OCI-M1 (cell line): ENCODE measurements around the gene FERMT2.

ENCODE experiments used
- DNase-seq: peaks from one replicate; lab custom pipeline; 2025; lab: John Stamatoyannopoulos, UW

FERMT2 gene

DNA sequence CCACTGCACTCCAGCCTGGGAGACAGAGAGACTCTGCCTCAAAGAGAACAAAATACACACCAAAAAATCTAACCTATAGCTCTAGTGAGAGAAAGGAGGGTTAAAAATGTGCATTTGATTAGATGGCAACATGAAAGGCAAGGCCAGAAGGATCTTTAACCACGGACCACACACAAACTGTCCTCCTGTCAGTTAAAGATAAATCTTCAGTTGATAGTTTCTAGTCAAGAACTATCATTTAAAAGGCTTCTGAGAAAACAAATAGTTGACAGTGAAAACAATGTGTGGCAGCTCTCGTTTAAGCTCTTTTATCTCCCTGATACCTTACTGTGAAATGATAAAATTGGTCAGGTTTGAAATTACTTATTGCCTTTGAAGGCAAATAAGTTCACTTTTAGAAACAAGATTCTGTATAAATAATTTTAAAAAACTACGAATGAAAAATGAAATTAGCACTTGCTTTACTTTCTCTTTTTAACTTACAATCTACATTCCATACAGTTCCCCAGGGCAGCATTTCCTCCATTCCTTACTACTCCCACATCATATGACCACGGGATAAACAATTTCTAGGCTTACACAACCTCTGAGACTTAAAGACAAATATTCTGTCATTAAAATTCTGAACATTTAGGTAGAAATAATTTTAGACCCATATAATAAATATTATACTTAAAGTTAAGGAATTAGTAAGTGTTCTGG is 88.1 kb downstream of the FERMT2 start:
- peak; percentile 48 for DNase-seq

DNA sequence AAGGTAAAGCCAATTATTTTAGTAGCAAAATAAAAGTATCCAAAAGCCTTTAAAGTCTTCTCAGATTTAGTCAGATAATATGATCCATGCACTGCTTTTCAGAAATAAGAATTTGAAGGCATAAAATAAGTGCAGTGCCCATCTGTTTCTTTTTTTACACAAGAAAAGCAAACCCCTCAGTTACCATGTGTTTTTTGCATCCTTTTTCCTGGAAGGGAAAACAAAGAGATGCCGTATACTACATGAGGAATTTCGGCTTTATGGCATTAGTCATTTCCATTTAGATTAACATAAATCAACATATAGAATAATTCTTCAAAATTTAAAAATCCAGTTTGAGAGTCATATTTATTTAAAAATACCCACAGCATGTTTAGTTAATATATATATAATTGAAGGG is 89.4 kb downstream of the FERMT2 start:
- DNase-seq, result no peak

DNA sequence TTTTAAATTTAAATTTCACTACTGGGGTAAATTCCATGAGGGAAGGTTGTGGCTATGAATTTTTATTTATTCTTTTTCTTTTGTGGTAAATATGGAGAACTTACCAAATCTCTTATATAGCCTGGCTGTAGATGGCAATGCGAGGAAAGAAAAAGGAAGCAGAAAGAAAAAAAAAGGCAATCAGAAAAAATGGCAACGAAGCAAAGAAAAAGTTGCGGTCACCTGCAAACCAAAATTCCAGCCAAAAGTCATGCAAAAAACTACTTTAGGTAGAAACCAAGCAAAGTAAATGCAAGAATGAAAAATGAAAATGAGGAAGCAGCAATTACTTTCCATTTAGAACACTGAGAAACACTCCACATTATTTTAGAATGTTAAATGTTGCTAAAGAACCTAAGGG is 89.9 kb downstream of the FERMT2 start:
- DNase-seq, result peak; percentile 4

DNA sequence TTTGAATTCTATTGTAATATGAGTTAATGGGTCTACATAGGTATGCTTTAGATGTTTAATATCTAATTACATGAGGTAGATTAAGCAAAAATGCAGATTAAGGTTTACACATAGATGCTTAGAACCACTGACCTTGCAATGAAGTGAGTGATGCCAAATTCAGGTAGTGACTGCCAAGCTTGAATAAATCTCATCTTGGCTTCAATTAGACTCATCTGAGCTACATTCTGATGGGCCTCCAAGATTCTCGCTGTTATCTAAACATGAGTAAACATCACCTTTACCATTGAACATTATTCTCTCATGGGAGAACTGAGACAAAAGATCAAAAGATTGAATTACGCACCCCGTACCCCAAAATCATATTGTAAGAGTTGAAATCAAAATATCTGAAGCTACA is 90.6 kb downstream of the FERMT2 start:
- DNase-seq, result no peak

DNA sequence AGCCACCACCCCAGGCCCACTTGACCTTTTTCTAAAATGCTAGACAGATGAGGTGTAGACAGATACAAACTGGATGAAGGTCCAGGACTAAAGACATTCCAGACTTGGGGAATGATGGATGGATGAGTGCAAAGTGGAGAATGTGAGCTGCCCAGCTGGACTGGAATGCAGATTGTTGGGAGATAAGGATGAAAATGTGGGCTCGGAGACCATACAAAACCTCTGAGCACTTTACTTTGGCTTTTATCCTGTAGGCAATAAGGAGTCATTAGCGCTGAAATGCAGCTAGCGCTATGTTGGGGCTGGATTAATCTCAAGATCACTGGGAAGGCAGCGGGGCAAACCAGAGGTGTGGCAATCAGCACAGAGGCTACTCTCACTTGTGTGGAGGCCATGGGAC is 94.7 kb downstream of the FERMT2 start:
- DNase-seq, result no peak

DNA sequence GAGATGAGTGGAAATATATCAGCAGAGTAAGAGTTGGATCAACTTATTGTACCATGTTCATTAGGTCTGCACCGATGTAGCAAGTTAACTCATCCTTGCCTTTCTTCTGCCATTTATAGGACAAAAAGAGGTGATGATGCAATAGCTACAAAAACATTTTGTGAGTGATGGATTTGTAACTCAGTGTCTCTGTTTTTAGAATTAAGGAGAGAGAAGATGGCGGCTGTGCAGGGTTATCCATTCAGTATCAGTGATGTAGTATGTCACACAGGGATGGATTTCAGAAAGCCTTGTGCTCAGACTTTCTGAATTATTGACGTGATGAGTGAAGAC is 97.4 kb downstream of the FERMT2 start:
- DNase-seq, result no peak

DNA sequence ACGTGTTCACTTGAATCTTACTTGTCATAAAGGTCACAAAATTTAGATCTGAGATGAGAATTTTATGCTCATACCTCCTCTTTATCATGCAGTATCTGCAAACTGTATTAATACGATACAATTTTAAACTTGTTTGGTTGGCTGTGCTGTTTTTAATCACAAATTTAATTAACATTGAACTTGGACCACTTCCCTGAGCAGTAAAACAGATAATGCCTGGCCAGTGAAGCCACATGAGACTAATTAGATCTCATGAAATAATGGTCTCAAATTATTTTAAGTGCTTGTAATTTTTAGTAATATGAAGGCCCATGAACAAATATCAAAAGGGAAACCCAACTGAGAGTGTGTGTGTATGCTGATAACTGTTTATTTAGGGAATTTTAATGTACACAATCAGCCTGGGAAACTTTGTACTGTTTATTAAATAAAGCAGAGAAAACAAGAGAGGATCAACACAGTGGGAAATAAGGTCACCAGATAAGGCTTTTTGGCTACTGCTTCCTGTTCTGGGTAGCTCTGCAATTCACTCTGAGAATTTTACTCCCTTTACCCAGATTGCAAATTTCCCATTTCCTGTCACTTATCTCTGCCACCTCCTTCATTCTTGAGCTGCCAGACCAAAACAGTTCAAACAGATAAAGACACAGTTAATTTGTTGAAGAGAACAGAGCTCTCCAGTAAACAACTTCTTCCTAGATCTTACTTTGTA is 97.9 kb downstream of the FERMT2 start:
- peak; percentile 72 for DNase-seq

DNA sequence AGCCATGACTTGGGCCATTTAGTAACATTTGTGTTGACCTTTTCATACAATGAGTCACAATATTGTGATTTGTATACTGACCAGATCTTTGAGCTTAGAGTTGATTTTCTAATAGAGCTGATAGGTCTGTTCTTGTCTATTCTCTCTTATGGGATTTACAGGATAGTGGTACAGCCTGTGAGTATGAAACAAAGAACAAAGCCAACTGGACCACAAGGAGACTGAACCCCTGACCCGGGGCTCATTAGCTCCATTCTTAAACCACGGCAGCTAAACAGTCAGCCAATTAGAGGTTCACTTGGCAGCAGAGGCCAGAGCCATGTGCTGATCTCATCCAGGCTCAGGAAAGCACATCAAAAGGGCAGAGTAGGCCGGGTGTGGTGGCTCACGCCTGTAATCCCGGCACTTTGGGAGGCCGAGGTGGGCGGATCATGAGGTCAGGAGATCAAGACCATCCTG is 100.4 kb downstream of the FERMT2 start:
- DNase-seq, result no peak

DNA sequence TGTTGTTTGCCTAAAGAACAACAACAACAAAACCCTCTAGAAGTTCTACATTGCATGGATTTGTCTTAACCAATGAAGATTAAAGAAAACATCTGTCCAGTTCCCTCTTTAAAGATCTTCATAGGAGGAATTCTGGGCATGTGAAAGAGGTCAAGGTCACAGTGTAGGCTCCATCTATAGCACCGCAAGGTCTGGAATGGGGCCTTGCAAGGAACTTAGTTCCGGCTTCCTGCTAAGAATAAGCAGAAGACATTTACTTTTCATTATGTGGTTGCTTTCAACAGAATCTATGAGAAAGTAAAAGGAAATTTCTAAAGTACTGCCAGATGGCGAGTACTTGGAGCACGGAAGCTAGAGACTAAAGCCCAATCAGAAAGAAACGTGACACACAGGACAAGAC is 102.2 kb downstream of the FERMT2 start:
- no peak for DNase-seq

DNA sequence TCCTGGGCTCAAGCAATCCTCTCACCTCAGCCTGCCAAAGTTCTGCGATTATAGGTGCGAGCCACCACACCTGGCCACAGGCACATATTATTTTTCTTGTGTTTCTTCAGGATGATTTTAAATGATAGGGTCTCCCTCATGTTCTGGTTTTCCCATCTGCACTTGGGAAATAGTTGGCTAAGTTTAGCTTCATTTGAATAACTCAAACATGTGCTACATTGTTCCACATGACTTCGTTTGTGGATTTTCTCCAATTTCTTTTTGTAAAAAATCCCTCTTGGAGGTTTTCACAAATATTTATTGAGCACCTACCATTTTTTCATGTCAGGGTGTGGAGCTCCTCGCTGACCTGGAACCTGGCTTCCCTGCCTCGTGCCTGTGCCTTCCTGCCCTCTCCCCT is 104.3 kb downstream of the FERMT2 start:
- no peak for DNase-seq

DNA sequence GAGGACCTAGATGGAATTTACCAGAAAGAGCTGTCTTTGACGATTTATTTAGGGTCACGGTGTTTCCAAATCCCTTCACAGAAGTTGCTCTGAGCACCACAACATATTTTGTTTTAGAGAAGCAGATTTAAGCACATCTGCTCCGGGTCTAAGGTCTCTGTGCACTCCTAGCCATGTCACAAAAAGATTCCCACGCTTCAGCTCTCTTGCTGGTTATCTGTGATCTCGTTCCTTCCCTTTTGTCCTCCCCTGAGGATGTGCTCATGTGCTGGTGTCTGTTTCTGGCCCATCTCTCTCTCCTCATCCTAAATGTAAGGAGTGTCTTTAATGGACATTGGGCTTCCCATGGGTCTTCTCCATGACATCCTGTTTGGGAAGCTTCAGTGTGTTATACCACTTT is 105.8 kb downstream of the FERMT2 start:
- DNase-seq, result no peak

DNA sequence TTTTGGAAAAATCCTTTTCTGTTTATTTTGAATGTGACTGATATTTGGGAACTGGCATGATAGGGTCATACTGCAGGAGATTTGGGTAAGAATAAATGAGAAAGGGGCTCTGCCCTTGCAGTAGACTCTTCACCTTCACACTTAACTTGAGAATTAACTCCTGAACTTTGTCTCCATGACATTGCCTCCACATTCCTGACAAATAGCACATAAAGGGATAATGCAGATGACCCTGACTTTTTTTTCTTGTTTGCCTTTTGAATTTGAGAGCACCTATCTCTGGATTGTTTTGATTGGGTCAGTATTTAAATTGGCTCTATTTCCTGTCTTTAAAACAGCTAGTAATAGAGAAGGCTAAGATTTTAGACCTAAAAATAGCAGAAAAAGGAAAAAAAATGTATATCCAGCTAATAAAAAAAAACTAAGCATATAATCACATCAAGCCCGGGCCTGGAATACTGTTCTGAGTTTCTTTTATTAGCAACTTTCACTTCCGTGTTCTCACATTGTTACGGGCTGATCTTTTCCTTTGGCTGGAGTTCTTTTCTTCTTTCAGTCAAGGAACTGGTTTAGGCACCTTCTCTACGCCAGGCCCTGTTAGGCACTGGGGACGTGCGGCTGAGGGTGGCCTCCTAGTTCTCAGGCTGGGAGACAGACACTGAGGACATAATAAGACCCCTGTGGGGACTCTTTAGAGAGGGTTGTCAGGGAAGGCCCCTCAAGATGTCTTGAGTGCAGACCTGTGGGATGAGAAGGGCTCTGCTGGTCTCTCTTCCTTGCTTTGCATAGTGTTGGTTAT is 106.4 kb downstream of the FERMT2 start:
- DNase-seq, result no peak

DNA sequence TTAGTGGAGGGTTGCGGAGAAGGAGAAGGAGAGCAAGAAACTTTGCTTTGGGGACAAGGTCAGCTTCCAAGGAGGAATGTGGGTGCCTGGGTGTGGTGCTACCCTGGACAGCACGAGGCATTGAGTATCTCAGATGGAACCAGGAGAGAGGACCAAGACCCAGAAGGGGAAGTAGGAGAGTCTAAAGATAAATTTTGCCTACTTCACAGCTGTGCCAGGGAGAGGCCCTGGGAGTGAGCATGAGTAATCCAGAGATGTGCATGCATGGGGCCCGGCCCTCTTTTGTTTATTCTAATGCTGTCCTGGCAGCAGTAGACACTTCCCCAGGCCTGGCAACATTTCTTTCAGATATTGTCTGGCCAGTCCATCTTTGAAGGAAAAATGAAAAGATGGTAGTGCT is 110.0 kb downstream of the FERMT2 start:
- peak; percentile 16 for DNase-seq

DNA sequence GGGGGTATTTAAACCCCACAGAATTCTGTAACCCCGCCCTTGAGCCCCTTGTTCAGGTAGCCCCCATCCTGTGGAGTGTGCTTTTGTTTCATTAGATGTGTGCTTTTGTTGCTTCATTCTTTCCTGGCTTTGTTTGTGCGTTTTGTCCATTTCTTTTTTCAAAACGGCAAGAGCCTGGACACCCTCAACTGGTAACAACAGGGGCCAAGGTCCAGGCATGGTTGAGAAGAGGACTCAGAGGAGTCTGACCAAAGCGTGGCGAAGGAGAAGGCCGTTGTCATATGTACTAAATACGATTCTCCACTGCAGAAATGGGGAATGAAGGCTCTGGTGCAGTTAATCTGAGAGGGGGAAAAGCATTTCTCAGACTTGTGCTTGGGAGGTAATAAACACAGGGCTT is 113.4 kb downstream of the FERMT2 start:
- DNase-seq, result no peak

DNA sequence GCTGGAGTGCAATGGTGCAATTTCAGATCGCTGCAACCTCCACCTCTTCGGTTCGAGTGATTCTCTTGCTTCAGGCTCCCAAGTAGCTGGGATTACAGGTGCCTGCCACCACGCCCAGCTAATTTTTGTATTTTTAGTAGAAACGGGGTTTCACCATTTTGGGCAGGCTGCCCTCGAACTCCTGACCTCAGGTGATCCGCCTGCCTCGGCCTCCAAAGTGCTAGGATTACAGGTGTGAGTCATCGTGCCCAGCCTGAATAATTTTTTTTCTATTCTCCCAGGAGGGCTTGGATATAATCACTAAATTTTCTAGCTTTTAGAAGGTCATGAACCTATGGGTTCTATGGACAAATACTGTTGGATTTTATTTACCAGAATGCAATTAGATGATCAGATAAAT is 114.8 kb downstream of the FERMT2 start:
- DNase-seq, result no peak

DNA sequence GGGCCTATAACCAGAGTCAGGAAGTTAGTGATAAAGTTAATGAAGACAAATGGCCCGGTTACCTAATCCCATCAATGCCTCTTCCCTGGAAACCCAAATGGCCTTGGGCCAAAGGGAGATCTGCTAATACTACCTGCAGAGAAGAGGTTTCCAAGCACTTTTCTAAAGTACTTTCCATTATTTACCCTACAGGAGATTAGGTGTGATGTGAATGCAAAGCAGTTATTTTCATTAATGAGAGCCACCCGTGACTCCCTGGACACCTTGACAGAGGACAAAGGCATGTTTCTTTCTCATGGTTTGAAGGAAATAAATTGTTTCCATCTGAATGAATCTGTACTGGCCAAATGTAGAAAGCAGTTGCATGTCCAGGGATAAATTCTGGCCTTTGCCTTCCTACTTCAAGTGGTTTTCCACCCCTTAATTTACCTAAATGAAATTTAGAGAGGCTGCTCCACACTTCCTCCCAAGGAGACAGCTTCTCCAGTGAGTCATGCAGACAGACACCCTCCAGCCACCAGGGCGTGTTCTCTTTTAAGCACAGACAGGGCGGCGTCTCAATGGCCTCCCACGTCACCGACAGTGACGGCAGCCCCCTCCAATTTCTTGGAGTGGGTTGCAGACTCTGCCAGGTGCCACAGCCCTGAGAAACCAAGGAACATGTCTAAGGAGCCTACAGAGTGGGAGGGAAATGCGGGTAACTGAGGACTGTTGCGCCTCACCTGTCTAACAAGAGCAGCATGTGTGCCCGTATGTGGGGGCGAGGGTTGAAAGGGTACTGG is 115.5 kb downstream of the FERMT2 start:
- no peak for DNase-seq

DNA sequence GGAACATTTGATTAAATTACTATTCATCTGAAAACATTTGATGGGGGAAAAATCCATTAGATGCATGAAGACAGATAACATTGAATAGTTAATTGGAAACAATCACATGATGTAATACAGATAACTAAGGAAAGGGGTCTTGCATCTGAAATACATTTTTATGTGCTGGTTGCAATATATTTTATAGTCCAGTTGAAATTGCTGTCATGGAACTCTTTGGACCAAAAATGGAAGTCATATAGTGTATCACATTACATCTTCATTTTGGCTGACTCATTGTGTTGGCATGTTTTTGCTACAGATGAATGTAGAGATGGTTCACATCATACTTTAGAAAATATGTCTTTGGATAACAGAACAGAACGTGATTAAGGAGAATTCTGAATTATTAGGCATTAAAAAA is 116.4 kb downstream of the FERMT2 start:
- peak; percentile 21 for DNase-seq

DNA sequence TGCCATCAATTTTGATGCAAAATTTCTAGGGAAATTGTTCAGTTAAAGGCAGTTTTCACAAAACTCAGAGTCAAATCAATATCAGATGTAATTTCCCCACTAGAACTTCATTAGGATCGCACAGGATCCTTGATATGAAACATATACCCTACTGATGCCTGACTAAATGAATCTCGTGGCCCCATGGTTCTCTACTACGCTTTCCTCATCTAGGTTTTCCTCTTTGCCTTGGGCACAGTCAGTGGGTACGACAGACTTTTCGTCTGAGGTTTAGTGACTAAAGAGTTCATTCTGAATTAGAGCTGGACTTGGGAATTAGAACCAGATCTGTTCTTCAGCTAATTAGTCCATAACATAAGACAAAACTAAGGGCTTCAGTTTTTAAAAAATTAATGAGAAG is 117.0 kb downstream of the FERMT2 start:
- no peak for DNase-seq

DNA sequence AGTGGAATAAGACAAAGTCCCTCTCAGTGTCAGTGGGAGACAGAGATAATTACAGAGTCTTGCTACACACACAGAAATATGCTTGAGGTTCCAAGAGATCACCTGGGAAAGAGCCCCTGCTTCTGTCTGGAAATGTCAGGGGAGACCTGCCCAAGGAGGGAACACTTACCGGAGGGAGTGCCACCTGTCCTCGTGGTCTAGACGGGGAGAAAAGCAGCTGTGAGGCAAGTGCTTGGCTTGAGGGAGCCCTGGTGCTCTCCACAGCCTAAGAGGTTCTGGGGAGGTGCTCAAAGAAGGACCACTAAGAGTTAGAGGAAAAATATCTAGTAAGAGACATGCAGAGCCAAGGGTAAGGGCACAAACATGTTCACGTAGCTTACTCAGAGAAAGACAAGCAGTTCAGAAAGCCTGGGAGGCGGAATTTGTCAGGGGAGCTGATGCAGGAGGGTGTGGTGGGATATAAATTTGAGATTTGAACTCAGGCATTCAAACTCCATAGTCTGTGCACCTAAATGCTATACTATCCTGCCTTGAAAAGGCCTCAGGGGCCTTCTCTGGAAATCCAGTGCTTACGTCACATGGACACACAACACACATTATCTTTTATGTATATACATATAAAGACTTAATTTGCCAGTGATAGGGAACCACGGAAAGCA is 121.2 kb downstream of the FERMT2 start:
- DNase-seq, result no peak

DNA sequence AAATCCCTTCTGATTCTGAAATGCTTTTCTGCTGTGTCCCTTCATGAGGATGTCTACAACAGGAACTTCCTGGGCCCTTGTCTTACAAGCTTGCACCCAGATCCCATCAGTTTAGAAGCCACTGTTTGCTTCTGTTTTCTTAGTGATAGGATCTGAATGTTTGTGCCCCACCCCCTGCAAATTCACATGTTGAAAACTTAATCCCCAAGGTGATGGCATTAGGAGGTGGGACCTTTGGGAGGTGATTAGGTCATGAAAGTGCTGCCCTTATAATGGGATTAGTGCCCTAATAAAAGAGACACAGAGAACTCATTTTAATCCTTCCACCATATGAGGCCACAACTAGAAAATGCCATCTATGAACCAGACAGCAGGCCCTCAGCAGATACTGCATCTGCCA is 123.4 kb downstream of the FERMT2 start:
- no peak for DNase-seq

DNA sequence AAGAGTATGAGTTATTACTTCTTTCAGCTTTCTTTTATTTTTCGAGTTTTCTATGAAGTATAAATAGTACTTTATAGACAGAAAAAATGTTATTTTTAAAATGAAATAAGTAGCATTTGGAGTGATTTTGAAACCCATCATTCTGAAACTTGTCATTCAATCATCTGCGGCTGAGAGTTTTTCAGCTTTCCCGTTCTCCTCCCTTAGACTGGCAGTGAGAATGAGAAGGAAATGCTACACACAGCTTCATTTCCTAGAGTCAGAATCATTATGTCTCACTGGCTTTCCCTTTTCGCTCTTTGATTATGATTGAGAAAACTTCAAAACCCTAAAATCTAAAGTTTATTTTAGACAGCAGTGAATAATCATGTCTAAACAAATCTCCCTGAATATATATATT is 125.8 kb downstream of the FERMT2 start:
- DNase-seq, result no peak

DNA sequence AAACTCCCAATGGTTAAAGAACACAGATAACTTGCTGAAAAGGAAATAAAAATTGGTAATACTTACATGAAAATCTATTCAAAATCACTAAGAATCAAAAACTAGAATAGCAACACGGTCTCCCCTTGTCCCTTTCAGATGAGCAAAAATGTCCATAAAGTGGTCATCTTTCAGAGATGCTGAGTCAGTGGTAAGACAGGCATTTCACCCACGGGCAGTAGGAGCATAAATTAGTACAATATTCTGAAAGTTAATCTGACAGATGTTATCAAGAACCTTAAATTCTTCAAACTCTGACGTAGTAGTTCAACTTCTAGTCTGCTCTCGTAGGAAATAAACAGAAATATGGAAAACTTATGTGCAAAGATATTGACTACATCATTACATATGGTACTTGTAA is 126.4 kb downstream of the FERMT2 start:
- no peak for DNase-seq
